ENCODE results near the gene RNF40.

Gene RNF40

GRCh38 chr16:30740364-30741251, 21.5 kb upstream of the RNF40 start:
- DNase-seq (ENCODE audit: low read depth in 2 of 2): no peak

DNA sequence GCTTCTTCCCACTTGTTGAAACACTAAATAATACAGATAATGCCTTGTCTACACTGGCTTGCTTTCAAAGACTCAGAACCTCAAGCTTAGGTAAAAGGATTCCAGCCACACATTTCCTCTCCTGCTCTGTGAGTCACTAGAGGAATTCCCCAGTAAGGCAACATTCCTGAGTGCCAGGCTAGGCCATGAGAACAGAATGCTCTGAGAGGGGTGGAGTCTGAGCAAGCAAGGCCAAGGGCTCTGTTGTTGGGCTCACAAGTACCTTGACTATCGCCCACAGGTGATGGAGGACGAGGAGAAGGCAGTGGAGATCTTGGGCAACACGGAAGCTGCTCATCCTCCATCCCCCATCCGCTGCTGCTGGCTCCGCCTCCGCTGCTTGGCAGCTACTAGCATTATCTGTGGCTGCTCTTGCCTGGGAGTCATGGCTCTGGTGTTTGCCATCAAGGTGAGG, 20.6 kb upstream of the RNF40 start:
- DNase-seq (ENCODE audit: low read depth in 2 of 2): no peak

- no peak for DNase-seq (ENCODE audit: low read depth in 2 of 2)
Measured at GRCh38 chr16:30743716-30744115, 18.4 kb upstream of the RNF40 start.

- DNase-seq (ENCODE audit: low read depth in 2 of 2): no peak
Measured at GRCh38 chr16:30744183-30744582, 17.9 kb upstream of the RNF40 start.

- no peak for DNase-seq (ENCODE audit: low read depth in 2 of 2)
Measured at GRCh38 chr16:30745082-30745481, 17.0 kb upstream of the RNF40 start.

DNA sequence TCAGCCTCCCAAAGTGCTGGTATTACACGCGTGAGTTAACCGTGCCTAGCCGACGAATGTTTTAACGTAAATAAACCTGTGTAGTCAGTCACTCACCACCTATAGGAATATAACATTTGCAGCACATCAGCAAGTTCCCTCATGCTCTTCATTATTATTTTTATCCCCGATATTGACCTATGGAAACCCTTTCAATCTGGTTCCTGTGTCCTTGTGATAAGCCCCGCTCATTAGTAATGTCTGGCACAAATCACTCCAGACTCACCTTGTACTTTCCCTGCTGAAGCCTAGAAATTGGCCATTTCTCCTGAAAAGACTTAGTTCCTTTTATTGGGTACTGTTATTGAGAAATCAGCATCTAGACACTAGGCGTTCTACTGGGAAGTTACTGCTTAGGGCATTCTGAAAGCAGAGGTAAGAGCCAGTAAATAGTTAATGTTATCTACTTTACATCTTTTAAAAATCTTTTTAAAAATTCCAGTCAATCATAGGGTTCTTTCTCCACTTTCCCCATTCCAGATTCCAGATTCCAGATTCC, 15.4 kb upstream of the RNF40 start:
- no peak for DNase-seq (ENCODE audit: low read depth in 2 of 2)

- DNase-seq (ENCODE audit: low read depth in 2 of 2): no peak
Measured at GRCh38 chr16:30747331-30747730, 14.8 kb upstream of the RNF40 start.

GRCh38 chr16:30747799-30748633, 14.1 kb upstream of the RNF40 start, which contains the start of gene PHKG2:
TSS of gene PHKG2 (plus strand) at chr16:30748425. CDS start at chr16:30748821, 396 bp downstream.
- peak; percentile 95 to 97 for DNase-seq (ENCODE audit: low read depth in 2 of 2)

DNA sequence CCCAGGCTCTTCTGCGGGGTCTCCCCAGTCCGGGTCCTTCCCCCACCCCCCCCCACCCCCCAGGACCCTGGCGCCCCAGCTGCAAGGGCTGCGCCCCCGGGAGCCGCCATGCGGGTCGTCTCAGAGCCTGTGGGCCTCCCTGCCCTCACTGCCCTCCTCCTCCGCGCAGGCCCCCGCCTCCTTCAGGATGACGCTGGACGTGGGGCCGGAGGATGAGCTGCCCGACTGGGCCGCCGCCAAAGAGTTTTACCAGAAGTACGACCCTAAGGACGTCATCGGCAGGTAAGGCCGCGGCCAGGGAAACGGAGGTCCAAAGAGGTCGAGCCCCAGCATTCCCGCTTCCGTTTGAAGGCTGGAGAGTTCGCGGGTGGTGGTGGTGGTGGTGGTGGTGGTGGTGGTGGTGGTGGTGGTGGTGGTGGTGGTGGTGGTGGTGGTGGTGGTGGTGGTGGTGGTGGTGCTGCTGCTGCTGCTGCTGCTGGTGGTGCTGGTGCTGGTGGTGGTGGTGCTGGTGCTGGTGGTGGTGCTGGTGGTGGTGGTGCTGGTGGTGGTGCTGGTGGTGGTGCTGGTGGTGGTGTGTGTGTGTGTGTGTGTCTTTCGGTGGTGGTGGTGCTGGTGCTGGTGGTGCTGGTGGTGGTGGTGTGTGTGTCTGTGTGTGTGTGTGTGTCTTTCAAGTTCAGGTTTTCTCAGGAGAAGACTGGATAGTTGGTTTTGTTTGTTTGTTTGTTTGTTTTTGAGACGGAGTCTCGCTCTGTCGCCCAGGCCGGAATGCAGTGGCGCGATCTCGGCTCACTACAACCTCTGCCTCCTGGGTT, 13.3 kb upstream of the RNF40 start:
- no peak for DNase-seq (ENCODE audit: low read depth in 2 of 2)

GRCh38 chr16:30750201-30750600, 11.9 kb upstream of the RNF40 start:
- no peak for DNase-seq (ENCODE audit: low read depth in 2 of 2)

GRCh38 chr16:30750876-30751465, 11.2 kb upstream of the RNF40 start:
- no peak for DNase-seq (ENCODE audit: low read depth in 2 of 2)

- no peak for DNase-seq (ENCODE audit: low read depth in 2 of 2)
Measured at GRCh38 chr16:30753596-30753995, 8.5 kb upstream of the RNF40 start.

DNA sequence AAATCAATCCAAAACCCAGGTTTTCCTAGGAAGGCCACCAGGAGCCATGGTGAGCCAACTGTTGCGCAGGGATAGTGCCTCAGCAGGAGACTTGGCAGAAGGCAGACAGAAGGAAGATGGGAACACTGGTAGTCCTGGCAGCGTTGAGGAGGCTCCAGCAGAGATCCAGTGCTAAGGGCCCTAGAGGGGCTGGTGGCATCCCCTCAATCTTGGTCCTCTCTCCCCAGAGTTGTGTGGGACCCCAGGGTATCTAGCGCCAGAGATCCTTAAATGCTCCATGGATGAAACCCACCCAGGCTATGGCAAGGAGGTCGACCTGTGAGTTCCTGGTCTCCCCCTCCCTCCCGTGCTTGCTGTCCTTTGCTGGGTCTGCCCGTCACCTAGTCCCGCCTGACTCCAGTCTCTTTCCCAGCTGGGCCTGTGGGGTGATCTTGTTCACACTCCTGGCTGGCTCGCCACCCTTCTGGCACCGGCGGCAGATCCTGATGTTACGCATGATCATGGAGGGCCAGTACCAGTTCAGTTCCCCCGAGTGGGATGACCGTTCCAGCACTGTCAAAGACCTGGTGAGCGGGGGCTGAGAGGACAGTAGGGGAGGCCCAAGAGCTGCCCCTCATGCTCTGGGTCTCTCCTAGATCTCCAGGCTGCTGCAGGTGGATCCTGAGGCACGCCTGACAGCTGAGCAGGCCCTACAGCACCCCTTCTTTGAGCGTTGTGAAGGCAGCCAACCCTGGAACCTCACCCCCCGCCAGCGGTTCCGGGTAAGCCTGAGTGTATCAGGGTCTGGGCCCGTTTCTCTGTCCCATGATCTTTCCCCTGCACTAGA, 6.0 kb upstream of the RNF40 start:
- DNase-seq (ENCODE audit: low read depth in 2 of 2): no peak

DNA sequence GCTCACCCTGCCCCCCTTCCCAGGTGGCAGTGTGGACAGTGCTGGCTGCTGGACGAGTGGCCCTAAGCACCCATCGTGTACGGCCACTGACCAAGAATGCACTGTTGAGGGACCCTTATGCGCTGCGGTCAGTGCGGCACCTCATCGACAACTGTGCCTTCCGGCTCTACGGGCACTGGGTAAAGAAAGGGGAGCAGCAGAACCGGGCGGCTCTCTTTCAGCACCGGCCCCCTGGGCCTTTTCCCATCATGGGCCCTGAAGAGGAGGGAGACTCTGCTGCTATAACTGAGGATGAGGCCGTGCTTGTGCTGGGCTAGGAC, 5.4 kb upstream of the RNF40 start:
- DNase-seq (ENCODE audit: low read depth in 2 of 2): no peak

DNA sequence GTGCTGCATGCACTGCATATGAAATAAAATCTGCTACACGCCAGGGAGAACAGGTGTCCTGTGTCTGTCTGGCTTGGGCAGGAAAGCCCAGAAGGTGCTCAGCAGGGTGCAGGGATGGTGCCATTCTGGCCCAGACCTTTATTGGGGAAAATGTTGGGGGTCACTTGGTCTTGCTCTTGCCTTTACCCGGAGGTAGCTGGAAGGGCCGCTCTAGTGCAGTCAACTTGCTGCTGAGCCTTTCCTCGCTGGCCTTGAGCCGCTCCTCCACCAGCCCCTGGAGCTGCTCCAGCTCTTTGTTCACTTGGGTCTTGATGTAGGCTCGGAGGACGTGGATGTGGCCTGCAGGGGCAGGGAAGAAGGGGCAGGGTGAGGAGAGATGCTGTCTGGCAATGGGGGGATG, 4.8 kb upstream of the RNF40 start:
- no peak for DNase-seq (ENCODE audit: low read depth in 2 of 2)

GRCh38 chr16:30758988-30759491, 3.1 kb upstream of the RNF40 start:
- DNase-seq (ENCODE audit: low read depth in 2 of 2): no peak

- no peak for DNase-seq (ENCODE audit: low read depth in 2 of 2)
Measured at GRCh38 chr16:30760001-30760559, 2.0 kb upstream of the RNF40 start.

GRCh38 chr16:30760577-30761426, 1.3 kb upstream of the RNF40 start:
- DNase-seq (ENCODE audit: low read depth in 2 of 2): no peak

DNA sequence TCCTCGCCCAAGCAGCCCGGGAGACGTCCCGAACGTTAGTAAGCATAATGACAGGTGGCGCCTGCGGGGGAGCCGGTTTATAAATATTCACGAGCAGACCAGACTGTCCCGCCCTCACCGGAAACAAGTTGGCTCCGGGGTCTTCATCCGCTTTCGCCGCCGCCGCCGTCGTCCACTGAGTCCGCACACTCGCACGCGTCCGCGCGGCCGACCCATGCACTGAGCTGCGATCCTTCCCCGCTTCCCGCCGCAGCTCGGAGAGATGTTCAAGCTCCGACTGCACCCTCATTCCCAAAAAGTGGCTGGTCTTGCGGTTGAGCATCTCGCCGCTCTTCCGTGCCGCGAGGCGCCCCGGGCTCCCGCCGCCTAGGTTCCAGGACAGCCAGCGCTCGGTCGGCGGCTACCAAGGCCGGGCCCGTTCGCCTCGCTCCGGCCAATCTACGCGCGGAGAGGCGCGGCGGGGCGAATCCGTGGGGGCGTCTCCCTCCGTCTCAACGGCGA, 645 bp upstream of the RNF40 start:
- peak in 1 of 2 experiments; percentile 43 for DNase-seq (ENCODE audit: low read depth in 2 of 2)
